HG02763 (cell line): Measurements from ENCODE around the gene ABL2.
"Not testable (repeated sequence)": the region's sequence is repeated elsewhere in the genome, so short reads cannot be mapped to it uniquely, and the experiment has no call there.

ENCODE experiments used
- ATAC-seq: cut with Tn5 transposase; IDR thresholded peaks from one replicate; pipeline ENCODE4 v1.9.1; 2021; ENCODE audit warnings: mild to moderate bottlenecking, moderate library complexity; ENCODE audit not compliant: unreplicated experiment

ABL2 gene

GRCh38 chr1:179217943-179218507 is 11.5 kb downstream of the ABL2 start:
- no peak for ATAC-seq

DNA sequence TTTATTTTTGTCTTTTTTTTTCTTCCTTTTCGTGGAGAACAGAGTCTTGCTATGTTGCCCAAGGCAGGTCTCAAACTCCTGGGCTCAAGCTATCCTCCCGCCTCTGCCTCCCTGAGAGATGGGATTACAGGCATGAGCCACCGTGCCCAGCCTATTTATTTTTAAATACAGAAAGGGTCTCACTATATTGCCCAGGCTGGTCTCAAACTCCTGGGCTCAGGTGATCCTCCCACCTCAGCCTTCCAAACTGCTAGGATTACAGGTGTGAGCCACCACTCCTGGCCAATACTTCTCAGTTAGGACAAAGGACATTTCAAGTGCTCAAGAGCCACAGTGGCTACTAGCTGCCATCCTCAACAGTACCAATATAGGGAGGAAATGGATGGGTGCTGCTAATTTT is 16.2 kb downstream of the ABL2 start:
- not testable (repeated sequence) for ATAC-seq

DNA sequence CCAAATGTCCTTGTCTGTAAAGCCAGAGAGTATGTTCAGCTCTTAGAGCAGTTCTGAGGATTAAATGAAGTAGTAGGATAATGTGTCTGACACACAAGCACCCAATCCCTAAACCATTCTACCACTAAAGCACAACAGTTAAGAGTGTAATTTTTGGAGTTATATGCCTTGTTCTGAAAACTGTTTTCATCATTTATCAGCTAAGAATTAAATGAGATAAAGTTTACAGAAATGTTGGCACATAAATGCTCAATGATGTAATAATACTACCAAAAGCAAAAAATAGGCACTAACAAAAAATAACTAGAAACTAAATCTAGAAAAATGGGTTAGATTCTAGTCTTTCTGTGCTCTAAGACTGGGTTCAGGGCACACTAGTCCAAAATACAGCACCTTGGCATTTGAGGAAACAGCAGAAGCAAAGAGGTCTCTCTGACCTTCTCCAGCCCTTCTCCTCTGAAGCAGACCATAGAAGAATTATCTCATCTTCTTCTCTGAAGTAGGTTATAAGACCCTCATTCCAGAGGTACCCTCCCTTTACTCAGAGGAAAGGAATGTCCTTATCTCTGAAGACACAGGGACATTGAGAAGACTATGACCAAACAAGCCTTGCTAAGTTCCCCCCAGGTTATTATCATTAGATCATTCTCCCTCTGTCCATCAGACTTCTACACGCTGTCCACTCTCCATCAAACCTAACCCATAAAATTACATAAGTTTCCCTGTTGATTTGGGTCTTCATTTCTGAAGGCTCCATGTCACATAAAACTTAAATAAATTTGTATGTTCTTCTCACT is 20.6 kb downstream of the ABL2 start:
- ATAC-seq, result no peak

DNA sequence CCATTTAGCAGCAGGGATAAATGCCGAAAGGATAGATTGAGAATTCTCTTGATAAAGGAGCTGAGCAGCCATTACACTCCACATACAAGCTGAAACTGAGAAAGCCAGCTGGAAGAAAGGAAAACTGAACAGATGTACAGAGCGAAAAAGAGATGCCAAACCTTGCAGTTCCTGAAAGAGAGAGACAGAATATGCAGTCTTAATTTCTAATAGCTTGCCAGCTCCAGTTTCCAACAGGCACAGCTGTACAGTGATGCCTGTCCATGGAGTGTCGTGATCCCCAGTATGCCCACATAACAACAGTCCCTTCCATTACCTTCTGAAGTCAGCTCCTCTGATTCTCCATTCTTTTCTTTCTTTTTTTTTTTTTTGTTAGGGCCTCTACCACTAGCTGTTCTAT is 22.7 kb downstream of the ABL2 start:
- no peak for ATAC-seq

GRCh38 chr1:179205284-179205683 is 24.2 kb downstream of the ABL2 start:
- ATAC-seq, result no peak

DNA sequence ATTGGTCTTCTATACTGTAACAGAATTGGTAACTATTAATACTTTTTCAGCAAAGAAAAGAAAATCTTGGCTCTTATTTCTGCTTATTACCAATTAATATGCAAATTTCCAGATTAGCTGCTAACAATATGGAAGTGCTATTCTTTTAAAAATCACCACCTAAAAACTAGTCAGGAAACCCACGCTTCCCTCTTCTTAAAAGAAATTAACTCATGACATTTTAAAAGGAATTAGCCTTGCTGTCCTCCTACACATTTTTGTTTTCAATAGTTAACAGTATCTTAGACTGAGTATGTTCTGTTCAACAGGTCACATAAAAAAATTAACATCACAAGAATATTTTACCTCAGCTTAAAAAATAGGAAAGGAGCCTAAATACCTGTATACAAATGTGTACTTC is 27.3 kb downstream of the ABL2 start:
- ATAC-seq, result no peak

DNA sequence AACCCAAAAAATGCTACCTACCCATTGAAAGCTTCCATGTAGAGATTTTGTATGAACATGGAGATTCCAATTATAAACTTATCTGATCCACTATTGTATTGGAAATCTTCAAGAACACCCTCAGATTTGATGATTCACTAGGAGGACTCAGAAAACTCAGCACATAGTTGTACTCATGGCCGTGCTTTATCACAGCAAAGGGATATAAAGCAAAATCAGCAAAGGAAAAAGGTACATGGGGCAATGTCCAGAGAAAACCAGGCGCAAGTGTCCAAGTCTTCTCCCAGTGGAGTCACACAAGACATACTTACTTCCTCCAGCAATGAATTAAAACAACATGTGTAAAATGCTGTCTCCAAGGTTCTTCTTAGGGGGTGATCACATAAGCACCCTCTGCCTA is 28.9 kb downstream of the ABL2 start:
- no peak for ATAC-seq

GRCh38 chr1:179197690-179198297 is 31.7 kb downstream of the ABL2 start:
- no peak for ATAC-seq

- not testable (repeated sequence) for ATAC-seq
Measured at GRCh38 chr1:179195857-179196256, 33.6 kb downstream of the ABL2 start.

- ATAC-seq, result no peak
Measured at GRCh38 chr1:179195376-179195775, 34.1 kb downstream of the ABL2 start.

DNA sequence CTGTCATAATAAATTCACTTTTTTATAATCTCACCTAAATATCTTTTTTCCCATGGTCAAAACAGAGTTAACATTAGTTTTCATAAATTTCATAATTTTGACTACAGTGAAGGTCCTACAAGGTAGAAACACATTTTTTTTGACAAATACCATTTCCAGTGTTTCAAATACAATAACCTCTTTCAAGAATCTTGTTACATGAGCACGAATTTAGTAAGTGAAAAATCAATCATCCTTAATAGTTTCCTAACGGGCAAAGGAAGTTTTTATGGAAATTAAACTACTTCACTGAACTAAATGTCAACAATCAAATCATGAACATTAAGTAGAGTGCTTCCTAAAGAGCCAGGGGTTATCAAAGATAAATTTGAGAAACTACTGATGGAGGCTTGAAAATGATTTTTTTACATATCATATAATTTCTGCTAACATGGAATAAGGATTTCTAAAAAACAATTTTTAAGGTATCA is 35.4 kb downstream of the ABL2 start:
- no peak for ATAC-seq

DNA sequence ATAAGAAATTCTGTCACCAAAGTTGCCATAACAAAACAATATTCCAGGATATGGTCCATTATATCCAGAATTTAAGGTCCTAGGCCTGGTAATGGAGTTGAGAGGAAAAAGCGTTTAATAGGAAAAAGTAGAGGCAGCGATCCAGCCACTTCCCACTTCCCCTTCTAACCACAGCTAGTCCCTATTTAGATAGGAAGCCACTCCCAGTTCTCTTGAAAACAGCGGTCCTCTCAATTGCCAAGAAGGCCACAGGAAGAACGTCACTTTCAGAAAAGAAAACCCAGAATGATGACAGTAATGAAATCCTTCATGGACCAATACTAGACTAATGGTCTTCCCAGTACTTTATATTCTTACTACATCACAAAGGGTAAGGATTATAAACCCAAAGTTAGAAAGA is 38.6 kb downstream of the ABL2 start:
- no peak for ATAC-seq

DNA sequence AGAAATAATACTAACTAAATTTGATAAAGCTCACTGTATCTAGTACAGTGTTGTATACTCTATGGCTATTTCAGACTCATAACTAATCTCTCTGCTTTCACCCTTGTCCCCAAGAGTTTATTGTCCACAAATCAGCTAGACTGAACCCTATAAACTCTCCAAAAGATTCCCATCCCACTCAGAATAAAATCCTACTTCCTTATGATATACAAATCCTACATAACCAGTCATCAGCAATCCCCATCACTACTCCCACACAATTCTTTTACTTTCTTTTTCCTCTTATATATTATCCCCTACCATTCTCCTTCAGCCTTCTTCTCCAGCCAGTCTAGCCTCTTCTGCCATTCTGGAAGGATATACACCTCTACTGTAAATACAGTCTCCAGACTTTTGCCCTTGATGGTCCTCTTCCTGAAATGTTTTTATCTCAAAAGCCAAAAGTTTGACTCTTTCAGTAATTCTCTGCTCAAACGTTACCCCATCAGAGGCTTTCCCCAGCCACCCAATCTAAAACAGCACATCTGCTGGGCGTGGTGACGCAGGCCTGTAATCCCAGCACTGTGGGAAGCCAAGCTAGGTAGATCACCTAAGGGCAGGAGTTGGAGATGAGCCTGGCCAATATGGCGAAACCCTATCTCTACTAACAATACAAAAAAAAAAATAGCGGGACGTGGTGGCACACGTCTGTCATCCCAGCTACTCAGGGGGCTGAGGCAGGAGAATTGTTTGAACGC is 41.6 kb downstream of the ABL2 start:
- no peak for ATAC-seq

GRCh38 chr1:179187043-179187442 is 42.4 kb downstream of the ABL2 start:
- no peak for ATAC-seq

- ATAC-seq, result no peak
Measured at GRCh38 chr1:179184403-179184802, 45.1 kb downstream of the ABL2 start.

- no peak for ATAC-seq
Measured at GRCh38 chr1:179183857-179184256, 45.6 kb downstream of the ABL2 start.

GRCh38 chr1:179178950-179179349 is 50.5 kb downstream of the ABL2 start:
- no peak for ATAC-seq

DNA sequence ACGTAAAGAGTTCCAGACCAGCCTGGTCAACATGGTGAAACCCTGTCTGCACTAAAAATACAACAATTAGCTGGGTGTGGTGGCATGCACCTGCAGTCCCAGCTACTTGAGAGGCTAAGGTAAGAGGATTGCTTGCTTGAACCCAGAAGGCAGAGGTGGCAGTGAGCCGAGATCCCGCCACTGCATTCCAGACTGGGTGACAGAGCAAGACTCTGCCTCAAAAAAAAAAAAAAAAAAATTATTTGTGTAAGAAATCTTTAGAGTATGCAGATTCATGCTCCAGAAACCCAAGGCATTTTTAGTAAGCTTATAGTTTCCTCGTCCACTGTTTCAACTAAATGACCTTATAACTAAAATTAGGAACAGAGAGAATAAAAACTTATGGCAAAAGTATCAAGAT is 51.3 kb downstream of the ABL2 start:
- ATAC-seq, result no peak

DNA sequence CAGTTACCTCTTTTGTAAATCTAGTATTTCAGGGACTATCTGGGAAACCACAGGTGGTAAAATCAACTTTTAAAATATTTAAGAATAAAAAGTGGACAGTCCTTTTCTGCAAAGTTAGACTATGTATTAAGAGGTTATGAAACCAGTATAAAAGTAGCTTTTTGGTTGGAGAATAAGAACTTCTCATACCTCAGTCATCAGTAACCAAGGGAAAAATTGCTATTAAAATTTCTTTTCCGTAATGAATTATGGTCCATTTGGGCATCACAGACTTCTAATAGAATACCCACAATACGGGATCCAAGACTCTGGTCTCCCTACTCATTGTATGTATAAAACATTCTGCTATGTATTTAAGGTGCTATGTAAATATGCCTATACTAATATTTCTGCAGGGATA is 51.9 kb downstream of the ABL2 start:
- ATAC-seq, result no peak

GRCh38 chr1:179177182-179177581 is 52.3 kb downstream of the ABL2 start:
- no peak for ATAC-seq

- ATAC-seq, result no peak
Measured at GRCh38 chr1:179175011-179175841, 54.3 kb downstream of the ABL2 start.
